ENCODE data around the gene DCST1. TPM values are rescaled to one million over a fixed set of nuclear protein-coding genes. Genes with fewer than 3 reads are reported as not detected.

DCST1 gene
- total and polyA plus RNA-seq, 2 of the 8 experiments (the other 6 are each of a cell fraction or from before 2014, with no cell fraction given) = not detected

DNA sequence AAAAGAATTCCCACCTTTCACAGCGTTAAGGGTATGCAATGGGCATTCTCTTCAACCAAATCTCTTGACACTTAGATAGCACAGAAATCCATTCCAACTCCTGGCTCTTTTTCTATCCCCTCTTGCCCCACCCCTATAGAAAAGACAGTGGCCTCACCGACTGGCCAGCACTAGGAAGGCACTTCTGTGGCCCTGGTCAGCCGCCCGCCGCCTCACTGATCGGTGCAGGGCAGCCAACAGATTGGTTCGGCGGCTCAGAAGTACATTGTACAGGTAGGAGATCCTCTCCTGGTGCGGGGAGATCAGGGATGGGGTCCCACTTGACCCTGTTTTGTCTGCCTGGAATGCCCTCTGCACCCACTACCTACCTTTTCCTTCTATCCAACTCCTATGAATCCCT lies 9.3 kb upstream of the DCST1 start:
- POLR2A ChIA-PET (ENCODE audit: partially characterized antibody) = no interaction called here
- no peaks in the 10 kb centered on the region for H3K79me2 ChIP-seq (ENCODE audit: control insufficient read depth in 1 of 2, insufficient read depth in 2 of 2, low read length in 2 of 2)
- no peak overlapping the region for H4K91ac ChIP-seq (replicated peaks; ENCODE audit: insufficient read length, low read length)
- H3K56ac ChIP-seq (replicated peaks; ENCODE audit: insufficient read length, low read depth, low read length) = no peak overlapping the region
- H3K9ac ChIP-seq (replicated peaks in 1 of 4; ENCODE audit: extremely low read depth in 1 of 4, low read depth in 3 of 4, low read length in 3 of 4) = no peak overlapping the region
- H3K14ac ChIP-seq (ENCODE audit: insufficient read length) = no peak overlapping the region
- H2AFZ ChIP-seq (ENCODE audit: low read length) = no peak overlapping the region
- H2BK5ac ChIP-seq (ENCODE audit: low read depth, low read length) = no peak overlapping the region
- no peaks in the 10 kb centered on the region for H3K23me2 ChIP-seq (ENCODE audit: low read depth, low read length)
- H4K20me1 ChIP-seq (replicated peaks in 1 of 2; ENCODE audit: control insufficient read depth in 1 of 2, insufficient read depth in 2 of 2, low read length in 2 of 2) = no peaks in the 10 kb centered on the region
- no peaks in the 10 kb centered on the region for H3K79me1 ChIP-seq (ENCODE audit: low read depth, low read length)
- CTCF ChIA-PET (ENCODE audit: partially characterized antibody) = interaction anchor here (1.8 to 2.5 kb wide), 3 partner anchors 7 to 27 kb away, joined by 3 to 11 read pairs (median 6); partner anchors contain the start of gene ADAM15
- no peak overlapping the region for H2BK120ac ChIP-seq (replicated peaks; ENCODE audit: low read depth, low read length)
- H3K18ac ChIP-seq (ENCODE audit: extremely low read depth, low read length) = no peak overlapping the region
- no peak overlapping the region for H3K4me2 ChIP-seq (ENCODE audit: insufficient read depth in 1 of 2, low read depth in 2 of 2, low read length in 2 of 2)
- no peak overlapping the region for H3K27ac ChIP-seq (ENCODE audit: low read depth, low read length)
- H3K4me1 ChIP-seq (replicated peaks in 1 of 4; ENCODE audit: control insufficient read depth in 3 of 4, insufficient read depth in 4 of 4, low read length in 3 of 4) = peaks cover 0 to 5% (median 0%) of the 10 kb centered on the region in 4 experiments; a peak in 2 of 7 replicates
- no peak overlapping the region for H3K4me3 ChIP-seq (ENCODE audit: extremely low read depth in 1 of 4, insufficient read depth in 2 of 4, low read depth in 3 of 4, low read length in 4 of 4)
- no peak for FAIRE-seq
- 94% methylated on average over 9 of the region's 9 CpGs; no CpG with 5 or more reads in 1 of the 2 experiments for WGBS, 2 experiments (ENCODE audit: extremely low coverage in 1 of 2, insufficient coverage in 1 of 2, insufficient read length in 1 of 2, insufficient replicate concordance in 2 of 2, low coverage in 1 of 2, low lambda C conversion rate in 2 of 2, missing lambda C conversion rate in 1 of 2)
- no peaks in the 10 kb centered on the region for H3K36me3 ChIP-seq (ENCODE audit: control insufficient read depth in 2 of 4, insufficient read depth in 4 of 4, low read length in 3 of 4)
- H3K4ac ChIP-seq (replicated peaks; ENCODE audit: insufficient read length, low read depth, low read length) = no peak overlapping the region
- H2BK12ac ChIP-seq (ENCODE audit: low read depth, low read length) = no peak overlapping the region
- no peak overlapping the region for H4K5ac ChIP-seq (ENCODE audit: insufficient read length, low read depth, low read length)
- no peak overlapping the region for H4K8ac ChIP-seq (ENCODE audit: extremely low read depth, insufficient read depth, low read length)
- H3K9me3 ChIP-seq (ENCODE audit: insufficient read depth in 2 of 2, low read depth in 1 of 2, low read length in 1 of 2) = no peaks in the 10 kb centered on the region
- H3K27me3 ChIP-seq (replicated peaks in 1 of 4; ENCODE audit: control insufficient read depth in 3 of 4, extremely low read depth in 1 of 4, insufficient read depth in 3 of 4, low read length in 3 of 4) = peaks cover 0 to 3% (median under 1%) of the 10 kb centered on the region in 4 experiments; a peak in 1 of 7 replicates
- H2BK15ac ChIP-seq (ENCODE audit: low read length) = no peak overlapping the region
- DNase-seq (ENCODE audit: low read depth in 1 of 2, low spot score in 2 of 2) = no peak
- H2AK5ac ChIP-seq (ENCODE audit: low read depth, low read length) = no peak overlapping the region
- no peak overlapping the region for H2BK20ac ChIP-seq (ENCODE audit: low read length)
- no peak overlapping the region for H3K23ac ChIP-seq (ENCODE audit: insufficient read length)
- TF ChIP-seq KDM4A (IDR thresholded peaks at IDR 0.05; ENCODE audit: low read depth, low read length, severe bottlenecking) (no peak), SUZ12 (IDR thresholded peaks at IDR 0.05; ENCODE audit: low read length) (no peak), NRF1 (IDR thresholded peaks at IDR 0.05; ENCODE audit: low read depth, low read length) (no peak), CHD1 (IDR thresholded peaks at IDR 0.05; ENCODE audit: low read depth, low read length) (no peak), NANOG (IDR thresholded peaks at IDR 0.05; ENCODE audit: insufficient read depth, low read depth, low read length, poor library complexity, severe bottlenecking) (no peak), CTBP2 (IDR thresholded peaks at IDR 0.05; ENCODE audit: borderline replicate concordance, insufficient read depth, insufficient read length, low read length) (no peak), RAD21 (IDR thresholded peaks at IDR 0.05 in 1 of 2, conservative IDR thresholded peaks at IDR 0.05 in 1 of 2; ENCODE audit: low read depth in 2 of 2, low read length in 2 of 2) (no peak), HDAC6 (IDR thresholded peaks at IDR 0.05; ENCODE audit: low read depth, low read length) (no peak), BCL11A (IDR thresholded peaks at IDR 0.05; ENCODE audit: low read depth in 2 of 2, low read length in 2 of 2) (no peak), SP2 (IDR thresholded peaks at IDR 0.05; ENCODE audit: low read length) (no peak), RFX5 (IDR thresholded peaks at IDR 0.05; ENCODE audit: borderline replicate concordance, low read depth, low read length) (no peak), FOSL1 (IDR thresholded peaks at IDR 0.05; ENCODE audit: insufficient read depth, low read depth, low read length) (no peak), PHF8 (conservative IDR thresholded peaks at IDR 0.05; ENCODE audit: low read depth, low read length) (no peak)
- TF ChIP-seq, protein P1, sequence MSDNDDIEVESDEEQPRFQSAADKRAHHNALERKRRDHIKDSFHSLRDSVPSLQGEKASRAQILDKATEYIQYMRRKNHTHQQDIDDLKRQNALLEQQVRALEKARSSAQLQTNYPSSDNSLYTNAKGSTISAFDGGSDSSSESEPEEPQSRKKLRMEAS (IDR thresholded peaks at IDR 0.05) = no peak
